Nephron progenitor cell (in vitro differentiated cells): ENCODE data around the gene TMX3.

ENCODE experiments used
- DNase-seq: peaks from one replicate; pipeline ENCODE4 v3.0.0; 2021
- H3K27ac Mint-ChIP-seq: 2 replicates; pipeline ENCODE4 v1.8.0; 2021; ENCODE audit warnings: mild to moderate bottlenecking, moderate library complexity, mixed read lengths
- H3K27me3 Mint-ChIP-seq: 2 replicates; pipeline ENCODE4 v1.8.0; 2021; ENCODE audit warnings: mild to moderate bottlenecking, low read depth, mixed read lengths; ENCODE audit not compliant: poor library complexity
- H3K36me3 Mint-ChIP-seq: 2 replicates; pipeline ENCODE4 v1.8.0; 2021; ENCODE audit warnings: low read depth, mixed read lengths
- H3K4me1 Mint-ChIP-seq: 2 replicates; pipeline ENCODE4 v1.8.0; 2021; ENCODE audit warnings: mixed read lengths
- H3K4me3 Mint-ChIP-seq: 2 replicates; pipeline ENCODE4 v1.8.0; 2021; ENCODE audit warnings: mild to moderate bottlenecking, moderate library complexity, mixed read lengths
- H3K9me3 Mint-ChIP-seq: 2 replicates; pipeline ENCODE4 v1.8.0; 2021; ENCODE audit warnings: mild to moderate bottlenecking, moderate library complexity, mixed read lengths
- TF ChIP-seq, protein P1 (sequence below): fragments of 200-600 bp; sonication (generic); IDR thresholded peaks from 2 replicates; pipeline ENCODE4 v1.5.0; 2021; ENCODE audit warnings: antibody characterized with exemption

The TMX3 gene

DNA sequence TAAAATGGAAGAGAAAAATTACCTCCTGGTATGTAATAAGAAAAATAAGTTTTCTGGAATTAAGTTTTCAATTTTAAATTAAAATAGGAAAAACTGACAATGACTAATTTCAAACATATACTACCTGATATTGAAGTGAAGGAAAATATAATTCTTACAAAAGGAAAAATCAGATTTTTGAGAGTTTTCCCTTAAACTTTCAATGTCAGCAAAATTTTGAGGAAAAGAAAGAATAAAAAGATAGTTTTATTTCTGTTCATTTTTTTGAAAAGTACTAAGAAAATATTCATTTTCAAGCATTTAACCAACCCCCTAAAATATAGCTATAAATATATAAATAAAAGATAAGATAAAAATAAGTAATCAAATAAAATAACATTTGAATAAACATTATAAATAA, 87.1 kb downstream of the TMX3 start:
- no peaks in the 10 kb centered on the region for H3K4me1 Mint-ChIP-seq
- H3K4me3 Mint-ChIP-seq: no peak overlapping the region

More for the DNA sequence above, 87.1 kb downstream of the TMX3 start:
- no peak for DNase-seq
- H3K36me3 Mint-ChIP-seq: no peaks in the 10 kb centered on the region
- no peak overlapping the region for H3K27ac Mint-ChIP-seq
- H3K27me3 Mint-ChIP-seq: no peaks in the 10 kb centered on the region
- no peaks in the 10 kb centered on the region for H3K9me3 Mint-ChIP-seq
- TF ChIP-seq, protein P1, sequence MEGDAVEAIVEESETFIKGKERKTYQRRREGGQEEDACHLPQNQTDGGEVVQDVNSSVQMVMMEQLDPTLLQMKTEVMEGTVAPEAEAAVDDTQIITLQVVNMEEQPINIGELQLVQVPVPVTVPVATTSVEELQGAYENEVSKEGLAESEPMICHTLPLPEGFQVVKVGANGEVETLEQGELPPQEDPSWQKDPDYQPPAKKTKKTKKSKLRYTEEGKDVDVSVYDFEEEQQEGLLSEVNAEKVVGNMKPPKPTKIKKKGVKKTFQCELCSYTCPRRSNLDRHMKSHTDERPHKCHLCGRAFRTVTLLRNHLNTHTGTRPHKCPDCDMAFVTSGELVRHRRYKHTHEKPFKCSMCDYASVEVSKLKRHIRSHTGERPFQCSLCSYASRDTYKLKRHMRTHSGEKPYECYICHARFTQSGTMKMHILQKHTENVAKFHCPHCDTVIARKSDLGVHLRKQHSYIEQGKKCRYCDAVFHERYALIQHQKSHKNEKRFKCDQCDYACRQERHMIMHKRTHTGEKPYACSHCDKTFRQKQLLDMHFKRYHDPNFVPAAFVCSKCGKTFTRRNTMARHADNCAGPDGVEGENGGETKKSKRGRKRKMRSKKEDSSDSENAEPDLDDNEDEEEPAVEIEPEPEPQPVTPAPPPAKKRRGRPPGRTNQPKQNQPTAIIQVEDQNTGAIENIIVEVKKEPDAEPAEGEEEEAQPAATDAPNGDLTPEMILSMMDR: no peak
